Body of pancreas (tissue), 4 donors: Measurements from ENCODE around the gene CEACAM8. TPM values are rescaled to one million over a fixed set of nuclear protein-coding genes. Genes with fewer than 3 reads are reported as not detected.

ENCODE experiments used
- ATAC-seq: fragments of 150-250 bp; one replicate; pipeline ENCODE4 v1.9.1; 2016
- DNase-seq, 4 donors: peaks; one replicate each; pipeline ENCODE4 v3.0.0-alpha.2; 2019
- H3K27ac ChIP-seq, 4 donors: fragments of 200-600 bp; sonication (generic); 1 replicate in 3 of 4; 2 replicates in 1 of 4; pipeline versions ENCODE4 v1.5.1 to v1.6.1; 2016 to 2019; ENCODE audit warnings: mild to moderate bottlenecking in 1 of 4, mixed read lengths in 1 of 4, moderate library complexity in 1 of 4
- H3K27me3 ChIP-seq, 2 donors: fragments of 200-600 bp; sonication (generic); one replicate each; pipeline ENCODE4 v1.6.0; 2016; ENCODE audit warnings: mild to moderate bottlenecking in 1 of 2
- H3K36me3 ChIP-seq, 2 donors: fragments of 200-600 bp; sonication (generic); replicated peaks in 1 of 2; 2 replicates each; pipeline ENCODE4 v1.5.1; 2016; ENCODE audit warnings: low read depth in 2 of 2; ENCODE audit not compliant: insufficient read depth in 1 of 2
- H3K4me1 ChIP-seq: fragments of 200-600 bp; sonication (generic); one replicate; pipeline ENCODE4 v1.6.0; 2016
- H3K4me3 ChIP-seq, 2 donors: fragments of 200-600 bp; sonication (generic); 1 replicate in 1 of 2; 2 replicates in 1 of 2; pipeline ENCODE4 v1.5.1; 2016 to 2019
- H3K9me3 ChIP-seq, 3 donors: fragments of 200-600 bp; sonication (generic); 1 replicate in 2 of 3; 2 replicates in 1 of 3; pipeline ENCODE4 v1.5.1; 2016
- POLR2A ChIP-seq, 3 donors: fragments of 450-650 bp; IDR thresholded peaks; one replicate each; pipeline ENCODE4 v1.6.1; 2016; ENCODE audit warnings: antibody characterized with exemption in 3 of 3, mild to moderate bottlenecking in 2 of 3
- WGBS, 2 donors: methylation state at CpG; one replicate each; pipeline ENCODE4 v1.1.5; 2017; 5-methylcytosine and 5-hydroxymethylcytosine counted together
- intact Hi-C: fragments of 100-400 bp; cut with DNase I; formaldehyde crosslinking; loops from one replicate; pipeline ENCODE4 v1.15.1; 2023
- total RNA-seq, 2 donors: library from RNA; depleted of rRNA; stranded (reverse); fragments of >200 nt; gene quantifications; one replicate each; pipeline ENCODE4 v1.1.0, GENCODE V29; 2016
- TF ChIP-seq, protein P1 (sequence below), 7 experiments: fragments of 450-650 bp in 4 of 7; fragments of 200-600 bp in 3 of 7; sonication (generic) in 3 of 7; IDR thresholded peaks; one replicate each; pipeline ENCODE4 v1.5.1; 2016 to 2019; ENCODE audit warnings: antibody characterized with exemption in 7 of 7

CEACAM8 gene
- total RNA-seq, 2 donors from 2014 or later = not detected

DNA sequence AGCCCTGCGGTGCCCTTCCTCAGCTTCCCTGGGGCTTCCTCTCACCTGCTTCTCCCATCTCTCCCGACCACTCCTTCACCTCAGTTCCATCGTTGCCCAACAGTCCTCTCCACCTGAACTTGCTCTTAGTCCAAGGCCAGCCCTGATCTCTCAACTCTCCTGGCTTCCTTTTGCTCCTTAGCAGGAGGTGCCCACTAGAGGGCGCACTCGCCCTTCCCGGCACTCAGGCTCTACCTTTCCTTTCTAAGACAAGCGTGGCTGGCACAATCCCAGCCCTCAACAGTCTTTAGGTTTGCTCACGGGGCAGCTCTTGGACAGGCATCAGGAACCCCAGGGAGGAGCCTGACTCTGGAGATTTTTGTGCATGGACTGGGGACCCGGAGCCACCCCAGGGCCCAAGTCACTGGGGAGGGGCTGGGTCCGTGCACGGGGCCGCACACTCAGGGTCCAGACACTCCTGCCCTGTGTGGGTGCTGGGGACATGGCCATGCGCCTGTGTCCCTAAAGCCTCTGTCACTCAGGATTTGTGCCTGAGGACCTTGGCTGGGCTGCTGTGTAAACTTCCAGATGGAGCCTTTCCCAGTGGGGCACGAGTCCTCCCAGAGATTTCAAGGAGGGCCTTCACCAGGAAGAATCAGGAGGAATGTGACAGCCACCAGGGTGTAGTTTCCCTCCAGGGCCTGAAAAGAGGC, 12.1 kb upstream of the CEACAM8 start:
- Histone ChIP-seq H3K27ac (peak overlapping the region; percentile 37 to 73 (median 62)), H3K9me3 (no peaks in the 10 kb centered on the region), H3K36me3 (no peaks in the 10 kb centered on the region), H3K27me3 (no peaks in the 10 kb centered on the region), H3K4me1 (peaks cover 13% of the 10 kb centered on the region), H3K4me3 (no peak overlapping the region)
- intact Hi-C loops = no loop called here
- TF ChIP-seq, protein P1, sequence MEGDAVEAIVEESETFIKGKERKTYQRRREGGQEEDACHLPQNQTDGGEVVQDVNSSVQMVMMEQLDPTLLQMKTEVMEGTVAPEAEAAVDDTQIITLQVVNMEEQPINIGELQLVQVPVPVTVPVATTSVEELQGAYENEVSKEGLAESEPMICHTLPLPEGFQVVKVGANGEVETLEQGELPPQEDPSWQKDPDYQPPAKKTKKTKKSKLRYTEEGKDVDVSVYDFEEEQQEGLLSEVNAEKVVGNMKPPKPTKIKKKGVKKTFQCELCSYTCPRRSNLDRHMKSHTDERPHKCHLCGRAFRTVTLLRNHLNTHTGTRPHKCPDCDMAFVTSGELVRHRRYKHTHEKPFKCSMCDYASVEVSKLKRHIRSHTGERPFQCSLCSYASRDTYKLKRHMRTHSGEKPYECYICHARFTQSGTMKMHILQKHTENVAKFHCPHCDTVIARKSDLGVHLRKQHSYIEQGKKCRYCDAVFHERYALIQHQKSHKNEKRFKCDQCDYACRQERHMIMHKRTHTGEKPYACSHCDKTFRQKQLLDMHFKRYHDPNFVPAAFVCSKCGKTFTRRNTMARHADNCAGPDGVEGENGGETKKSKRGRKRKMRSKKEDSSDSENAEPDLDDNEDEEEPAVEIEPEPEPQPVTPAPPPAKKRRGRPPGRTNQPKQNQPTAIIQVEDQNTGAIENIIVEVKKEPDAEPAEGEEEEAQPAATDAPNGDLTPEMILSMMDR (IDR thresholded peaks at IDR 0.05) = peak; percentile 76 to 92 (median 86)
- no peak for TF ChIP-seq POLR2A (IDR thresholded peaks at IDR 0.05)
- WGBS, 2 donors = 16 to 19% methylated on average over 11 to 14 of the region's 14 CpGs
- ATAC-seq (peak; percentile 92), DNase-seq (peak; percentile 94 to 98 (median 95))

DNA sequence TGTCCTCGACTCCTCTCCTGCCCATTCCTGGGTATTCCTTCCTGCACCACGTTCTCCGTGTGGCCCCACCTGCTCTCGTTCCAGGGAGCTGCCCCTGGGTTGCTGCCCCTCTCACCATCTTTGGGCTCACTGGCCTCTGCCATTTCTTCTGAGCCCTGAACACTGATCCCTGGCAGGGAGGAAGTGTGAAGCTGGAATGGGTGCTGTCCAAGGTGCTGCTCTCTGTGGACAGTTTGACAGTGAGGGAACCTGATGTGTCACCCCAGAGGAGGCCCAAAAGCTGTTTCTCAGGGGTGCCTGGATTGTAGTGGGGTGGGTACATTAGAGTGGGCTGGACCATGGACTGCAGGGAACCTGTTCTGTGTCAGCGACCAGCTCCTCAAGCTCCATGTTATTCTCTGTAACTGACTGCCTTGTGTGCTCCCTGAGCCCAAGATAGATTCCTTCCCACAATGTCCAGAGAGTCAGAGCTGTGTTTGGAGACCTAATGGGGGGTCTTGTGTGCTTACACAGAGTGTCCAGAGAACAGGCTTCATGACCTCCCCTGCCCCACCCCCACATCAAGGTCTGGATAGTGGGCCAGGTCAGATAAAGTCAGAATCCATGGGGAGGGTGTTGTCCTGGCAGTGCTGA, 7.2 kb upstream of the CEACAM8 start:
- no peak for TF ChIP-seq POLR2A (IDR thresholded peaks at IDR 0.05)
- TF ChIP-seq, protein P1 (IDR thresholded peaks at IDR 0.05) = no peak
- 21 to 23% methylated on average over 5 of the region's 5 CpGs for WGBS, 2 donors
- Histone ChIP-seq H3K27me3 (no peaks in the 10 kb centered on the region), H3K4me3 (no peak overlapping the region), H3K27ac (no peak overlapping the region), H3K36me3 (no peaks in the 10 kb centered on the region), H3K4me1 (peaks cover 7% of the 10 kb centered on the region), H3K9me3 (no peaks in the 10 kb centered on the region)
- peak in 1 of 4 donors; percentile 34 for DNase-seq
- ATAC-seq = no peak
- intact Hi-C loops = no loop called here

DNA sequence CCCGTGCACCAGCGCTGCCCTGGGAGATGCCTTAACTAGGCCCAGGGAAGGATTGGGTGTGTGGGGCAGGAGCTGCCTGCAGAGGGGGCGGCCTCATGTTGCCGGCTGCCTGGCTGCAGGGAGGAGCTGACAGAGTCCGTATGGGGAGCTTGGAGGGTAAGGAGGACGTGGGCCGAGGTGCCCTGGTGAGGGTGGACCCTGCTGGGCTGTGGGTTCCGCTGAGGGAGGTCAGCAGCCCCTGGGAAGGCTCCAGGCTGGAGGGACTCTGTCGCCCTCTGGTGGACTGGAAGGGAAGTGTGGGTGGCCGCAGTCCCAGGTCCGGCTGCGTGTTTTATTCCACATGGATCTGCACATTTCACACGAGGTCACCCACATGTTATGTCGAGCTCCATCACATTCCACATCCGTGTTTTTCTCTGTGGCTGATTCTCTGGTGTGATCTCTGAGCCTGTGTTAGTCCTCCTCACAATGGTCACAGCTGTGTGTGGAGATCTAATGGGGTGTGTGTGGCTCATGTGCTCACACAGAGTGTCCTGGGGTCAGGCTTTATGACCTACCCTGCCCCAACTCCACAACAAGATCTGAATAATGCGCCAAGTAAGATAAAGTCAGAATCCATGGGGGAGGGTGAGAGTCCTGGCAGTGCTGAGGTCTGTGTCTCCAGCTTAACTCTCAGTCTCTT, 1.8 kb upstream of the CEACAM8 start:
- DNase-seq = peak; percentile 18 to 45 (median 38)

DNA sequence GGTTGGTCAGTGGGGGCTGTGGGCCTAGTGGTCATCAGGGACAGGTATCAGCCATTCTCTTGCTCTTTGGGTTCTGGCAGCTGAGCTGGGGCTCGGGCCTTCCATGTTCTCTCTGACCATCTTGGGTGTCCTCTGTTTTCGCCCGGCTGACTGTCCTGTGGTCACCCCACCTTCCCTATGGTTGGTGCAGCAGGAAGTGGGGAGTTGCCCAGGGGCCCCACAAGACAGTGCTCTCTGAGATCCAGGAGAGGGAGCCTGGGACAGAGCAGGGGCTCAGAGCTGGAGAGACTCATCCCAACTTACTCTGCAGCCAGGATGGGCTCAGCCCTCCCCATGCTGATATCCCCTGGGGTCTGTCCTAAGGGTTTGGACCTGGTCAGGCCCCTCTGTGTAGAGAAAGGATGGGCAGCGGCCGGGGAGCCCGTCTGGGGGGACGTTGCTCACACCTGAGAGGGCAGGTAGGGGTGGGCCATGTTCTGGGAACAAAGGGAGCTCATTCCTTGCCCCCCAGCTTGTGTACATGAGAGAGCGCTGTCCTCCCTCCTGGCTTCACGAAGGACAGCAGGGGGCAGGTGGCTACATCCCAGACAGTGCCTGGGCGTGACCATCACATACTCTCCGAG, 937 bp upstream of the CEACAM8 start:
- no peaks in the 10 kb centered on the region for H3K27me3 ChIP-seq
- TF ChIP-seq, protein P1 (IDR thresholded peaks at IDR 0.05) = no peak
- TF ChIP-seq POLR2A (IDR thresholded peaks at IDR 0.05) = no peak
- no peaks in the 10 kb centered on the region for H3K9me3 ChIP-seq
- DNase-seq = no peak
- H3K27ac ChIP-seq = no peak overlapping the region
- WGBS, 2 donors = 51 to 54% methylated on average over 3 to 11 of the region's 11 CpGs
- H3K36me3 ChIP-seq = no peaks in the 10 kb centered on the region
- intact Hi-C loops = no loop called here
- H3K4me1 ChIP-seq = no peaks in the 10 kb centered on the region
- no peak overlapping the region for H3K4me3 ChIP-seq
- ATAC-seq = no peak

More for the DNA sequence above, 1.8 kb upstream of the CEACAM8 start:
- Histone ChIP-seq H3K4me3 (no peak overlapping the region), H3K9me3 (no peaks in the 10 kb centered on the region), H3K36me3 (no peaks in the 10 kb centered on the region), H3K4me1 (no peaks in the 10 kb centered on the region), H3K27ac (no peak overlapping the region), H3K27me3 (no peaks in the 10 kb centered on the region)
- intact Hi-C loops = no loop called here
- TF ChIP-seq, protein P1 (IDR thresholded peaks at IDR 0.05) = peak; percentile 63 to 97 (median 85)
- TF ChIP-seq POLR2A (IDR thresholded peaks at IDR 0.05) = no peak
- ATAC-seq = no peak
- 14 to 16% methylated on average over 15 to 16 of the region's 16 CpGs for WGBS, 2 donors
